Naive thymus-derived CD4-positive, alpha-beta T cell (primary cell): ENCODE data around the gene CAMTA1. TPM values are rescaled to one million over a fixed set of nuclear protein-coding genes. Genes with fewer than 3 reads are reported as not detected.

Experiments used
- ATAC-seq: fragments of 150-1000 bp; cut with Tn5 transposase; 2 replicates; pipeline ENCODE4 v1.10.0; 2021; ENCODE audit warnings: mild to moderate bottlenecking, moderate library complexity
- CTCF ChIA-PET: fragments of 350-600 bp; sonication (Branson Sonifier 250); formaldehyde crosslinking; loops from one replicate; lab custom pipeline; 2021; ENCODE audit warnings: antibody characterized with exemption; lab: Charles Lee
- POLR2A ChIA-PET: fragments of 350-600 bp; sonication (Branson Sonifier 250); formaldehyde crosslinking; loops from one replicate; lab custom pipeline; 2021; ENCODE audit warnings: antibody characterized with exemption, inconsistent platforms; lab: Charles Lee
- DNase-seq, 9 donors: peaks; one replicate each; pipeline versions ENCODE4 v3.0.0 to v3.0.0-alpha.2; 2020 to 2022; ENCODE audit warnings: mixed read lengths in 1 of 9
- H3K27ac ChIP-seq: one replicate; pipeline ENCODE4 v1.7.0; 2013; ENCODE audit warnings: mild to moderate bottlenecking, low read depth, low read length, moderate library complexity
- H3K27me3 ChIP-seq, 2 donors: one replicate each; pipeline ENCODE4 v1.7.0; 2013; ENCODE audit warnings: low read length in 2 of 2, mild to moderate bottlenecking in 2 of 2, moderate library complexity in 2 of 2; ENCODE audit not compliant: control insufficient read depth in 2 of 2, insufficient read depth in 2 of 2
- H3K36me3 ChIP-seq, 3 experiments: 1 replicate in 2 of 3; 2 replicates in 1 of 3; pipeline ENCODE4 v1.7.0; 2013; ENCODE audit warnings: low read length in 3 of 3, mild to moderate bottlenecking in 3 of 3, moderate library complexity in 1 of 3; ENCODE audit not compliant: insufficient read depth in 3 of 3, control insufficient read depth in 2 of 3
- H3K4me1 ChIP-seq, 2 donors: one replicate each; pipeline ENCODE4 v1.7.0; 2013; ENCODE audit warnings: low read length in 2 of 2, mild to moderate bottlenecking in 2 of 2, moderate library complexity in 1 of 2; ENCODE audit not compliant: control insufficient read depth in 2 of 2, insufficient read depth in 2 of 2
- H3K4me3 ChIP-seq: 2 replicates; pipeline ENCODE4 v1.7.0; 2013; ENCODE audit warnings: mild to moderate bottlenecking, low read length
- H3K9me3 ChIP-seq, 3 experiments: 1 replicate in 2 of 3; 2 replicates in 1 of 3; pipeline ENCODE4 v1.7.0; 2013; ENCODE audit warnings: low read length in 3 of 3; ENCODE audit not compliant: control insufficient read depth in 2 of 3
- H3K27ac Mint-ChIP-seq, 9 donors: one replicate each; pipeline ENCODE4 v1.8.0; 2020 to 2022; ENCODE audit warnings: mixed read lengths in 9 of 9, mild to moderate bottlenecking in 8 of 9, moderate library complexity in 5 of 9, inconsistent platforms in 2 of 9
- H3K27me3 Mint-ChIP-seq, 5 donors: one replicate each; pipeline ENCODE4 v1.8.0; 2021 to 2022; ENCODE audit warnings: mixed read lengths in 5 of 5, mild to moderate bottlenecking in 1 of 5
- H3K36me3 Mint-ChIP-seq, 5 donors: one replicate each; pipeline ENCODE4 v1.8.0; 2020 to 2022; ENCODE audit warnings: mixed read lengths in 5 of 5, mild to moderate bottlenecking in 3 of 5, inconsistent platforms in 1 of 5
- H3K4me1 Mint-ChIP-seq, 7 donors: one replicate each; pipeline ENCODE4 v1.8.0; 2020 to 2022; ENCODE audit warnings: mixed read lengths in 7 of 7, mild to moderate bottlenecking in 3 of 7, inconsistent platforms in 1 of 7
- H3K4me3 Mint-ChIP-seq, 10 donors: one replicate each; pipeline ENCODE4 v1.8.0; 2020 to 2022; ENCODE audit warnings: mild to moderate bottlenecking in 10 of 10, mixed read lengths in 10 of 10, moderate library complexity in 6 of 10, inconsistent platforms in 2 of 10
- H3K9me3 Mint-ChIP-seq, 11 donors: one replicate each; pipeline ENCODE4 v1.8.0; 2020 to 2022; ENCODE audit warnings: mixed read lengths in 11 of 11, mild to moderate bottlenecking in 4 of 11, inconsistent platforms in 1 of 11, moderate library complexity in 1 of 11
- intact Hi-C, 2 donors: fragments of 100-400 bp; cut with micrococcal nuclease; formaldehyde crosslinking; loops; one replicate each; pipeline ENCODE4 v1.15.1; 2023
- polyA plus RNA-seq, 2 donors: library from polyadenylated mRNA; unstranded; fragments of 300-500 nt; fragmentation: Illumina TruSeq; gene quantifications; one replicate each; pipeline ENCODE4 v1.2.3, GENCODE V29; 2021
- total RNA-seq, 6 experiments: library from RNA in 5 of 6; stranded (reverse) in 5 of 6; gene quantifications; 1 replicate in 5 of 6; 2 replicates in 1 of 6; pipeline ENCODE4 v1.2.3 and lab custom pipeline; 2021 to 2026

CAMTA1 gene
- total and polyA plus RNA-seq, 7 experiments from 2014 or later = 38.1 to 68.6 (median 42.6) TPM

DNA sequence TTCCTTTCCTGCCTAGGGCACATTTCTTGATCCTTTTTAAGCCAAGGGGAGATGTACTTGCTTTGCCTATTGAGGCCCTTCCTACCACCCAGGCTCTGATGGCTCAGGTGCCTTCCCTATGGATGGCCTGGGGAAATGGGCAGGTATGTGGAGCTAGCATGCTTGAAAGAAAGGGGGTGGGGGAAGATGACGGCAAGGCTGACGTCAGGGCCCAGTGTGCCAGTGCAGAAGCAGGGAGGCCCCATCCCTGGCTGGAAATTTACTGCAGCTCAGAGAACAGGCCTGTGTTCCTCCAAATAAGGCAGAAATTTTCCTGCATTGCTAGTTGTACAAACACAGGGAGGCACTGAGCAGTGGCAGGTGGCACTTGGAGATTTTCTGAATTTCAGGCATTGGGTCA lies 532.6 kb downstream of the CAMTA1 start:
- Histone ChIP-seq H3K27ac (no peak overlapping the region), H3K27me3 (no peaks in the 10 kb centered on the region), H3K4me3 (no peak overlapping the region), H3K4me1 (no peaks in the 10 kb centered on the region), H3K36me3 (no peaks in the 10 kb centered on the region), H3K9me3 (no peaks in the 10 kb centered on the region)
- Mint-ChIP-seq H3K27ac (no peak overlapping the region), H3K9me3 (peaks cover 0 to 5% (median 1%) of the 10 kb centered on the region in 11 donors), H3K4me3 (no peak overlapping the region), H3K36me3 (no peaks in the 10 kb centered on the region), H3K4me1 (no peaks in the 10 kb centered on the region), H3K27me3 (peaks cover 4 to 37% (median 24%) of the 10 kb centered on the region in 5 donors)
- DNase-seq (no peak), ATAC-seq (no peak)
- intact Hi-C loops = no loop called here
- ChIA-PET POLR2A (no interaction called here), CTCF (no interaction called here)

DNA sequence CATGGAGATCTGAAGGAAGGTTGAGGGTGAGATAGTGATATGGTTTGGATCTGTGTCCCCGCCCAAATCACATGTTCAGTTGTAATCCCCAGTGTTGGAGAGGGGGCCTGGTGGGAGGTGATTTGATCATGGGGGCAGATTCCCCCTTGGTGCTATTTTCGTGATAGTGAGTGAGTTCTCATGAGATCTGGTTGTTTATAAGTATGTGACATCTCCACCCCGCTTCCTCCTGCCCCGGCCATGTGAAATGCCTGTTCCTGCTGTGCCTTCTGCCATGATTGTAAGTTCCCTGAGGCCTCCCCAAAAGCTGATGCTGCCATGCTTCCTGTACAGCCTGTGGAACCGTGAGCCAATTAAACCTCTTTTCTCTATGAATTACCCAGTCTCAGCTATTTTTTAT lies 533.9 kb downstream of the CAMTA1 start:
- H3K9me3 ChIP-seq = no peaks in the 10 kb centered on the region
- H3K4me1 Mint-ChIP-seq = no peaks in the 10 kb centered on the region
- peak overlapping the region in 1 of 9 donors; percentile 43 for H3K27ac Mint-ChIP-seq
- ChIA-PET POLR2A (no interaction called here), CTCF (no interaction called here)
- no peaks in the 10 kb centered on the region for H3K27me3 ChIP-seq
- peaks cover 0 to 5% (median 0%) of the 10 kb centered on the region in 11 donors for H3K9me3 Mint-ChIP-seq
- H3K36me3 ChIP-seq = no peaks in the 10 kb centered on the region
- intact Hi-C loops = no loop called here
- peaks cover 2 to 40% (median 21%) of the 10 kb centered on the region in 5 donors for H3K27me3 Mint-ChIP-seq
- no peak overlapping the region for H3K4me3 Mint-ChIP-seq
- H3K27ac ChIP-seq = no peak overlapping the region
- no peaks in the 10 kb centered on the region for H3K4me1 ChIP-seq
- no peak for DNase-seq
- ATAC-seq = no peak
- no peak overlapping the region for H3K4me3 ChIP-seq
- no peaks in the 10 kb centered on the region for H3K36me3 Mint-ChIP-seq

DNA sequence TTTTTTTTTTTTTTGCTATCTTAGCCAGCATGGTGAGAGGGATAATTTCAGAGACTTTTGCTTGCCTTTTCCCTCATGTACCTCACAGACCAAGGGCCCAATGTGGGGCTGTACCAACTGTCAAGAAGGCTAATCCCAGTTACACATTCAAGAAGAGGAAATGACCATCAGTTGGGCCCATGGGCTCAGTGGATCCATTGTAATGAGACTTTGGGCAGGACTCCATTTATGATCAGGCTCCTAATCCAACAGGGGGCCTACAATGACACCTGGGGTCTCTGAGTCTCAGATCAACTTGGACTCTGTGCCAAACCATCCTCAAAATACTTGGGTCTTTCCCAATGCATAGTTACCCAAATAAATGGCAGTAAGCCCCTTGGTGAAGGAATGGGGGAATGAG lies 535.4 kb downstream of the CAMTA1 start:
- H3K9me3 Mint-ChIP-seq = peaks cover 0 to 9% (median 2%) of the 10 kb centered on the region in 11 donors
- no peak overlapping the region for H3K4me3 ChIP-seq
- no peak overlapping the region for H3K27ac Mint-ChIP-seq
- no peaks in the 10 kb centered on the region for H3K36me3 Mint-ChIP-seq
- ChIA-PET POLR2A (no interaction called here), CTCF (no interaction called here)
- no peaks in the 10 kb centered on the region for H3K36me3 ChIP-seq
- H3K27ac ChIP-seq = no peak overlapping the region
- no peak overlapping the region for H3K4me3 Mint-ChIP-seq
- intact Hi-C loops = no loop called here
- DNase-seq (no peak), ATAC-seq (no peak)
- H3K27me3 ChIP-seq = peaks cover 0 to 3% of the 10 kb centered on the region in 2 donors
- peaks cover 2 to 47% (median 25%) of the 10 kb centered on the region in 5 donors for H3K27me3 Mint-ChIP-seq
- no peaks in the 10 kb centered on the region for H3K4me1 Mint-ChIP-seq
- no peaks in the 10 kb centered on the region for H3K9me3 ChIP-seq
- H3K4me1 ChIP-seq = no peaks in the 10 kb centered on the region

DNA sequence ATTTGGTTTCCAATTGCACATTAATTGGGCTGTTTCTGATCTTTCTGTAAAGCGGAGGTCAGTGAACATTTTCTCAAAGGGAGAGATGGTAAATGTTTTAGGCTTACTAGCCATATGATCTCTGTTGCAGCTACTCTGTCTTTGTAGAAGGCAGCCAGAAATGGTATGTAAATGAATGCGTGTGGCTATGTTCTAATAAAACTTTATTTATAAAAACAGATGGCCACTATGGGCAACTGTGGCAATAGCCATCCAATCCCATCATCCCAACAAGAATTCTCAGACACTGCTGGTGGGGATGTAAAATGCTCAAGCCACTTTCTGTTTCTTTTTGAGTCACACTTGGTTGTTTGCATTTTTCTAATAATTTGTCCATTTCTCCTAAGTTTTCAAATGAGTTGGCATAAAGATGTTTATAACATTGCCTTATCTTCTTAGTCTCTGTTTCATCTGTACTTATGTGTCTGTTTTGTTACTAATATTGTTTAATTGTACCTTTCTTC lies 537.1 kb downstream of the CAMTA1 start:
- intact Hi-C loops = no loop called here
- ChIA-PET POLR2A (no interaction called here), CTCF (no interaction called here)
- Mint-ChIP-seq H3K36me3 (peaks cover 0 to 7% (median 0%) of the 10 kb centered on the region in 5 donors), H3K27me3 (peaks cover 2 to 40% (median 23%) of the 10 kb centered on the region in 5 donors), H3K4me3 (no peak overlapping the region), H3K9me3 (peaks cover 0 to 20% (median 5%) of the 10 kb centered on the region in 11 donors), H3K4me1 (no peaks in the 10 kb centered on the region), H3K27ac (no peak overlapping the region)
- Histone ChIP-seq H3K36me3 (no peaks in the 10 kb centered on the region), H3K4me3 (no peak overlapping the region), H3K4me1 (no peaks in the 10 kb centered on the region), H3K9me3 (no peaks in the 10 kb centered on the region), H3K27me3 (peaks cover 0 to 3% of the 10 kb centered on the region in 2 donors), H3K27ac (no peak overlapping the region)
- DNase-seq = no peak
- ATAC-seq = no peak

DNA sequence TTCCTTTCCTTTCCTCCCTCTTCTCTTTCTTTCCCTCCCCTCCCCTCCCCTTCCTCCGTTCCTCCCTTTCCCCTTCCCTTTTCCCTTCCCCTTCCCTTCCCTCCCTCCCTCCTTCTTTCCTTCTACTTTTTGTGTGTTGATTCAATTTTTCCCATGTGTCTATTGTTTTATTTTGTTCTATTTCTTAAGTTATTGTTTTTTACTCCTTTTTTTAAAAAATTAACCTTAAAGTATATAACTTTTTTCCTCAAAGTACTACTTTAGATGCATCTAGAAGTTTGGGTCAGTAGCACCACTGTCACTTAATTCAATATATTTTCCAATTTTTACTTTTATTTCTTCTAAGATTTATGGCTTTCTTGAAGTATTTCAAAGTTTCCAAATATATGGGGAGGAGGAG lies 537.7 kb downstream of the CAMTA1 start:
- Mint-ChIP-seq H3K4me1 (no peaks in the 10 kb centered on the region), H3K27me3 (peaks cover 3 to 37% (median 27%) of the 10 kb centered on the region in 5 donors), H3K27ac (no peak overlapping the region), H3K4me3 (no peak overlapping the region), H3K9me3 (peaks cover 0 to 26% (median 6%) of the 10 kb centered on the region in 11 donors), H3K36me3 (peaks cover 0 to 7% (median 0%) of the 10 kb centered on the region in 5 donors)
- ChIA-PET CTCF (no interaction called here), POLR2A (no interaction called here)
- peaks cover 0 to 3% of the 10 kb centered on the region in 2 donors for H3K27me3 ChIP-seq
- no peak overlapping the region for H3K4me3 ChIP-seq
- no peak overlapping the region for H3K27ac ChIP-seq
- no peaks in the 10 kb centered on the region for H3K4me1 ChIP-seq
- no peaks in the 10 kb centered on the region for H3K9me3 ChIP-seq
- DNase-seq (no peak), ATAC-seq (no peak)
- intact Hi-C loops = no loop called here
- no peaks in the 10 kb centered on the region for H3K36me3 ChIP-seq

DNA sequence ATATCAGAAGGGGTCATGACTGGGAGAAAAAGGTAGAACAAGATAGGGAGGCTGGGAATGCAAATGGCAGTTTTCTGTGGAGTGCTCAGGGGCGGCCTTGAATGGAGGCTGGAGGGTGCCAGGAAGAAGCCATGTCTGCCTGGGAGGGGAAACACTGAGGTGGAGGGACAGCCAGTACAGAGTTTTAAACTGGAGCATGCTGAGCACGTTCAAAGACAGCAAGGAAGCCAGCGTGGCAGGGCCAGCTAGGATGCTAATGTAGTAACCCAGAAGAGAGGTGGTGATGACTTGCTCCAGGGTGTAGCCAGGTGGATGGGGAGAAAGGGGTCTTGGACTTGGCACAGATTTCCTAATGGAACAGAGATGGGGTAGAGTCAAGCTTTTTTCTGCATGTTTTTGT lies 540.0 kb downstream of the CAMTA1 start:
- Mint-ChIP-seq H3K36me3 (peaks cover 0 to 7% (median 0%) of the 10 kb centered on the region in 5 donors), H3K4me3 (no peak overlapping the region), H3K4me1 (no peaks in the 10 kb centered on the region), H3K27me3 (peaks cover 4 to 39% (median 31%) of the 10 kb centered on the region in 5 donors), H3K27ac (no peak overlapping the region), H3K9me3 (peaks cover 0 to 37% (median 10%) of the 10 kb centered on the region in 11 donors)
- Histone ChIP-seq H3K27ac (no peak overlapping the region), H3K4me1 (no peaks in the 10 kb centered on the region), H3K4me3 (no peak overlapping the region), H3K36me3 (no peaks in the 10 kb centered on the region), H3K27me3 (peaks cover 0 to 3% of the 10 kb centered on the region in 2 donors), H3K9me3 (no peaks in the 10 kb centered on the region)
- no peak for DNase-seq
- intact Hi-C loops = no loop called here
- POLR2A ChIA-PET = no interaction called here
- no peak for ATAC-seq
- CTCF ChIA-PET = no interaction called here

DNA sequence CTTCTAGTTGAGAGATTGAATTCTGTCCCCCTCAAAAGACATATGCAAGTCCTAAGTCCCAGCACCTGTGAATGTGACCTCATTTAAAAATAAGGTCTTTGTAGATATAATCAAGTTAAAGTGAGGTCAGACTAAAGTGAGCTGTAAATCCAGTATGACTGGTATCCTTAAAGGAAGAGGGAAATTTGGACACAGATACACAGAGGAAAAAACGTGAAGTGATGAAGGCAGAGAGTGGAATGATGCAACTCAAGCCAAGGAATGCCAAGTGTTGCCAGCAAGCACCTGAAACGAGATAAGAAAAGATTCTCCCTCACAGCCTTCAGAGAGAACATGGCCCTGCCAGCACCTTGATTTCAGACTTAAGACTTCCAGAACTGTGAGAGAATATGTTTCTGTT lies 541.1 kb downstream of the CAMTA1 start:
- DNase-seq (no peak), ATAC-seq (no peak)
- ChIA-PET CTCF (no interaction called here), POLR2A (no interaction called here)
- H3K27ac Mint-ChIP-seq = no peak overlapping the region
- peaks cover 0 to 3% of the 10 kb centered on the region in 2 donors for H3K27me3 ChIP-seq
- H3K27ac ChIP-seq = no peak overlapping the region
- intact Hi-C loops = no loop called here
- H3K4me1 ChIP-seq = no peaks in the 10 kb centered on the region
- peaks cover 0 to 7% (median 0%) of the 10 kb centered on the region in 5 donors for H3K36me3 Mint-ChIP-seq
- H3K36me3 ChIP-seq = no peaks in the 10 kb centered on the region
- no peak overlapping the region for H3K4me3 ChIP-seq
- H3K9me3 ChIP-seq = no peaks in the 10 kb centered on the region
- peaks cover 4 to 50% (median 34%) of the 10 kb centered on the region in 5 donors for H3K27me3 Mint-ChIP-seq
- H3K4me3 Mint-ChIP-seq = no peak overlapping the region
- H3K9me3 Mint-ChIP-seq = peaks cover 0 to 37% (median 10%) of the 10 kb centered on the region in 11 donors
- no peaks in the 10 kb centered on the region for H3K4me1 Mint-ChIP-seq
